GM19023 (cell line): ENCODE measurements around the gene C1QTNF12.
"Not testable (repeated sequence)": the region's sequence is repeated elsewhere in the genome, so short reads cannot be mapped to it uniquely, and the experiment has no call there.

Experiments used
- ATAC-seq: cut with Tn5 transposase; IDR thresholded peaks from one replicate; pipeline ENCODE4 v1.9.1; 2021; ENCODE audit warnings: mild to moderate bottlenecking, moderate library complexity; ENCODE audit not compliant: unreplicated experiment

C1QTNF12 gene

DNA sequence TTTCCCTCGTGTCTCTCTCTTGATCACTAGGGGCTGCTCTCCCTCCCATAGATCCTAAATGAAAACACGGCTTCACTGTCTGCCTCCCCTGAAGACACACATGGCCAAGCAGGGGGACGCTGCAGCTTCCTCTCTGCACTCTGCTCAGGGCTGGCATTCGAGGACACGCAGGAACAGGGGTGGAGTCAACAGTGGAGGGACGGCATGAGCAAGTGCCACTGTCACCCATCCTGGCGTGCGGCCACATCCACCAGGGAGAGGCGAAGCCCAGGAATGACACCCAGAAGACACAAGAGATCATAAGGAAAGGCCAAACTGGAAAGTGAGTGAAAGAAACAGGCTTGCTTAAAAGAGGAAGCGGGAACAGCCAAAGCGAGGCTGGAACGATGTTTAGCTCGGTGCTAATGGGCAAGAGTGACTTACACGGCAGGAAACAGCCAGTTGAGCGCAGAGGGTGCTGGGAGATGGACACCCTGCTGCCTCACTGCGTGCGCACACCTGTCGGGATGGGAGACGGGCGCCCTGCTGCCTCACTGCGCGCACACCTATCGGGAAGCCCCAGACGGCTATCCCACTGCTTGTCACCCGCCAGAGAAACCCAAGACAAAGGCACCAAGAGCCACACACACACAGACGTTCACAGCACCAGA lies 13.6 kb upstream of the C1QTNF12 start:
- ATAC-seq: no peak

DNA sequence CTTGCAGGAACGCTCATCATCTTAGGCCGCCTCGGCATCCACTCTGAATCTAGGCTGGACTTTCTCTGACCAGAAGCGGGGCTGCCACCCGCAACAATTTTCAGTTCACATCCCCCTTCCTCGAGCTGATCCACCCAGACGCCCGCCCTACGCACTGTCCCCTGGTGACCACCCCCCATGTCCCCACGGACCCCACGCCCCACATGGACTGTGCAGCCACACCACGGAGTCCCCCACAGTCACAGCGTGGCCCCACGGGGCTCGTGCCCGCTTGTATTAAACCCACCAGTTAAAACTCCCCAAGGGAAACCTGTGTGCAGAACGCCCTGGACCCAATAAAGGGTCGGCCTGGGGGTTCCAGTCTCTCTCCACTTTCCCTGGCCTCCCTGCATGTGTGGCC lies 13.0 kb upstream of the C1QTNF12 start:
- no peak for ATAC-seq

DNA sequence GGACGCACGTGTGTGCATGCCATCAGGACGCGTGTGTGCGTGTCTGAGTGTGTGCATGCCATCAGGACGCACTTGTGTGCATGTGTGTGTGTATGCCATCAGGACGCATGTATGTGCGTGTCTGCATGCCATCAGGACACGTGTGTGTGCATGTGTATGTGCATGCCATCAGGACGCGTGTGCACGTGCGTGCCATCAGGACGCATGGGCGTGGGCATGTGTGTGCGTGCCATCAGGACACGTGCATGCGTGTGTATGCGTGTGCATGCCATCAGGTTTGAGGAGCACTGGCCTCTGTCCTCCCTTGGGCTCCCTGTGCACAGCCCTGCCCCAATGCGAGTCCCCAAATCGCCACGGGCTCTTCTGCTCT lies 12.6 kb upstream of the C1QTNF12 start:
- ATAC-seq: no peak

GRCh38 chr1:1256956-1257871 lies 10.7 kb upstream of the C1QTNF12 start:
- ATAC-seq: no peak

GRCh38 chr1:1255611-1256010 lies 9.1 kb upstream of the C1QTNF12 start:
- ATAC-seq: no peak

GRCh38 chr1:1255078-1255477 lies 8.6 kb upstream of the C1QTNF12 start:
- ATAC-seq: no peak

- no peak for ATAC-seq
Observed at GRCh38 chr1:1254667-1254998, 8.1 kb upstream of the C1QTNF12 start.

DNA sequence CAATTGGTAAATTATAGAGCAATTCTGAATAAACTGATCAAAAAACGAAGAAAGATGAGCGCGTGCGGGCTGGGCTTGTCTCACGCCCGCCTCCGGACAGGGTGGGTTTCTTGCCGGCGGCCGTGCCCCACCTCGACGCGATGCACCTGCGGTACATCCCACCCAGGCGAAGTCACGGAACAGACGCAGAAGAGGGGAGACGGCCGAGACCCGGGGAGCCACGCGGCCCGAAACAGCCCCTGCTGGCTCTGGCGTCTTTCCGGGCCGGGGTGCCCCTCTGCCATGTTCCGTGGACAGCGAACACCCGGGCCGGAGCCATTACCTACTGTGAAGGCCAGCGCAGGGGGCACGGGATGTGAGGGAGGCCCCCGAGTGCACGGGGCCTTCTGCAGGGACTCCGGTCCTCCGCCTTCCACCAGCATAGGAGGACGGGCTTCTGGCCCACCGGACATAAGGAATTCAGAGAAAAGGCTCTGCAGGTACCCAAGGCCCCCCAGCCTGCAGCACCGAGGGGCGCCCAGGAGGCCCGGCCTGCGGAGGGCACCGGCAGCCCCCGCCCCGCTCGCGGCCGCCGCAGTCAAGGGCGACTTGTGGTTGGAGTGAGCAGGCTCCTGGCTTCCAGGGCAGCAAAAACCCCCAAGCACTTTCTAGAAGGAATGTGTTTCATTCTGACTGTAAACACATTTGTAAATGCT lies 7.6 kb upstream of the C1QTNF12 start:
- ATAC-seq: no peak

DNA sequence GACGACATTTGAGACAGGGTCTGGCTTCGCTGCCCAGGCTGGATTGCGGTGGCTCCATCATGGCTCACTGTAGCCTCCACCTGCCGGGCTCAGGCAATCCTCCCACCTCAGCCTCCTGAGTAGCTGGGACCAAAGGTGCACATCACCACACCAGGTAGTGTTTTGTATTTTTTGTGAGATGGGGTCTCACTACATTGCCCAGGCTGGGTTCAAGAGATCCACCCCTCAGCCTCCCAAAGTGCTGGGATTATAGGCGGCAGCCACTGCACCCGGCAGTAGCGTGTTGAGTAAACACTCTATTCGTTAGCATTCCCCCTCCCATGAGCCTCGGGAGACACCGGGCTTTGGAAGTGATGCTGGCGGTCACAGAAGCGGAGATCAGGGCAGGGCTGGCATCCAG lies 6.8 kb upstream of the C1QTNF12 start:
- no peak for ATAC-seq

GRCh38 chr1:1250786-1251284 lies 4.3 kb upstream of the C1QTNF12 start:
- no peak for ATAC-seq

DNA sequence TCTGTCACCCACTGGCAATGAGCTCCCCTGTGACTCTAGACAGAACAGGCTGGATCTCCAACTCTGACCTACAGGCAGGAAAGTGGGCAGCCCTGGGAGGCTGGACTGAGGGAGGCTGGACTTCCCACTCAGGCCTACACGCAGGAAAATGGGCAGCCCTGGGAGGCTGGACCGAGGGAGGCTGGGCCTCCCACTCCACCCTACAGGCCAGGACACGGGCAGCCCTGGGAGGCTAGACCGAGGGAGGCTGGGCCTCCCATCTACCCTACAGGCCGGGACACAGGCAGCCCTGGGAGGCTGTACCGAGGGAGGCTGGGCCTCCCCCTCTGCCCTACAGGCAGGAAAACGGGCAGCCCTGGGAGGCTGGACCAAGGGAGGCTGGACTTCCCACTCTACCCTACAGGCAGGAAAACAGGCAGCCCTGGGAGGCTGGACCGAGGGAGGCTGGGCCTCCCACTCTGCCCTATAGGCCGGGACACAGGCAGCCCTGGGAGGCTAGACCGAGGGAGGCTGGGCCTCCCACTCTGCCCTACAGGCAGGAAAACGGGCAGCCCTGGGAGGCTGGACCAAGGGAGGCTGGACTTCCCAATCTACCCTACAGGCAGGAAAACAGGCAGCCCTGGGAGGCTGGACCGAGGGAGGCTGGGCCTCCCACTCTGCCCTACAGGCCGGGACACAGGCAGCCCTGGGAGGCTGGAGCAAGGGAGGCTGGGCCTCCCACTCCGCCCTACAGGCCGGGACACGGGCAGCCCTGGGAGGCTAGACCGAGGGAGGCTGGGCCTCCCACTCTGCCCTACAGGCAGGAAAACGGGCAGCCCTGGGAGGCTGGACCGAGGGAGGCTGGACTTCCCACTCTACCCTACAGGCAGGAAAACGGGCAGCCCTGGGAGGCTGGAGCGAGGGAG lies 1.7 kb upstream of the C1QTNF12 start:
- not testable (repeated sequence) for ATAC-seq

- no peak for ATAC-seq
Observed at GRCh38 chr1:1247341-1247913, 905 bp upstream of the C1QTNF12 start.

- no peak for ATAC-seq
Observed at GRCh38 chr1:1245817-1246576, 525 bp downstream of the C1QTNF12 start.

GRCh38 chr1:1245178-1245816 lies 1.2 kb downstream of the C1QTNF12 start:
- no peak for ATAC-seq

- ATAC-seq: no peak
Observed at GRCh38 chr1:1244192-1244811, 2.2 kb downstream of the C1QTNF12 start.

DNA sequence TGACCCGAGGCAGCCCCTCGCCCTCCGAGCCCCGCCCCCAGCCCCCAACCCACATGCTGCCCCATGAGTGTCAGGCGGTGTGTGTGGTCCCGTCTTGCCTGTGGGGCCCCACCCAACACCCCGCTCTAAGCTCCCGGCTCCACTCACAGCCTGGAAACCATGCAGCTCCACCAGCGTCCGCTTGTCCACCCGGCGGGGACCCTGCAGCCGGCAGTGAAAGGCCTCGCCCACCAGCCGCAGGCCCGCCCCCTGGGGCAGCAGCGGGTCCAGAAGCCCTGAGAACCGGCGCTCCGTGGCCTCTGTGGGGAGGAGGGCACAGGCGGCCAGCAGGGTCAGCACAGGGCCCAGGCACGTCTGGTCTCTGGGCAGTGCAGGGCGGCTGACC lies 2.7 kb downstream of the C1QTNF12 start:
- ATAC-seq: no peak

DNA sequence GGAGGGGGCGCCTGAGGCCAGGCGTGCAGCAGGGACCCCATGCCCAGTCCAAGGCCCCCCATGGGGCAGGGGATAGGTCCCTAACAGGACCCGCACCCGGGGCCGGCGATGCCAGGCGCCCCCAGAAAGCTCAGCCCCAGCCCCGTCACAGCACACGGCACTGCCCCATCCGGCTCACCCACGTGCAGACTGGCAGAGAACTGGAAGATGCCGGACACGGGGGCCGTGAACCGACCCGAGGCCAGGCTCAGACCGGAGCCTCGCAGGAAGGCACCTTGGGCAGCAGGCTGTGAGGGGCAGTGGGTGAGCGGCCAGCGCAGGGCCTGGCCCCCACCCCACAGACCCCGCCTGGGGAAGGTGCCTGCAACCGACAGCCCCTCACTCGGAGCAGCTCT lies 3.3 kb downstream of the C1QTNF12 start:
- ATAC-seq: no peak

DNA sequence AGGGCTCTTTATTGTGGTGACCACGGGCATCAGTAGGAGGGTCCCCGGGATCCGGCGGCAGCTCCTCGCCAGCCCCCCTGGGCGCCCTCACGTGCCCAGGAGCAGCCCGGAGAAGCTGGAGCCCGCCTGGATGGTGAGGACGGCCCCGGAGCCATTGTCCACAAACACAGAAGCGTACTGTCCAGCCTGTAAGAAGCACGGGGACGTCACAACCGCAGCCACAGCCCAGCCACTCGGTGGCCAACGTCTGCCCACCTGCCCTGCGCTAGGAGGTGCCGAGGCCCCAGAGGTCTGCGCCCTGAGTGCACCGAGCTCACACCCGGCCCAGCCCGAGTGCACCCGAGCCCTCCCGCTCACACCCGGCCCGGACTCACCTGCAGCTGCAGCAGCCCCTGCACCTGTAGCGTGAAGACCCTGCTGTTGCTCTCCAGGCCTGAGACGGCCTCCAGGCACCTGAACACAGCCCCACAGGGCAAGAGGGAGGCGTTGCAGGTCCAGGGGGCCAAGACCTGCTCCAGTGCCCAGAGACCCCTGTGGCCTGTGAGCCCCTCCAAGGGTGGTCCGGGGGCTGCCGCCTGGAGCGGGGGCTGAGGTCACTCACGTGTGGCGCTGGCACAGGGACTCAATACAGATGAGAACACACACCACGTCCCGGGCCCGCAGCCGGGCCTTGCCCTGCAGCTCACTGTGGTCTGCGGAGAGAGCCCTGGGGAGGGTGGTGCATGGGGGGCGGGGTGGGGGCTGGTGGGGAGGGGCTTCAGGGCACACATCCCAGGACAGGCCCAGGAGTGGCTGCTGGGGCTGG lies 3.9 kb downstream of the C1QTNF12 start:
- ATAC-seq: no peak
